Measurements from ENCODE around the gene FHOD3. TPM values are rescaled to one million over a fixed set of nuclear protein-coding genes. Genes with fewer than 3 reads are reported as not detected.

Gene FHOD3
- total and polyA plus RNA-seq, 2 of the 13 experiments (the other 11 are each of a cell fraction or from before 2014, with no cell fraction given) = 0.07 TPM; not detected in 1

- TF ChIP-seq, protein P1, sequence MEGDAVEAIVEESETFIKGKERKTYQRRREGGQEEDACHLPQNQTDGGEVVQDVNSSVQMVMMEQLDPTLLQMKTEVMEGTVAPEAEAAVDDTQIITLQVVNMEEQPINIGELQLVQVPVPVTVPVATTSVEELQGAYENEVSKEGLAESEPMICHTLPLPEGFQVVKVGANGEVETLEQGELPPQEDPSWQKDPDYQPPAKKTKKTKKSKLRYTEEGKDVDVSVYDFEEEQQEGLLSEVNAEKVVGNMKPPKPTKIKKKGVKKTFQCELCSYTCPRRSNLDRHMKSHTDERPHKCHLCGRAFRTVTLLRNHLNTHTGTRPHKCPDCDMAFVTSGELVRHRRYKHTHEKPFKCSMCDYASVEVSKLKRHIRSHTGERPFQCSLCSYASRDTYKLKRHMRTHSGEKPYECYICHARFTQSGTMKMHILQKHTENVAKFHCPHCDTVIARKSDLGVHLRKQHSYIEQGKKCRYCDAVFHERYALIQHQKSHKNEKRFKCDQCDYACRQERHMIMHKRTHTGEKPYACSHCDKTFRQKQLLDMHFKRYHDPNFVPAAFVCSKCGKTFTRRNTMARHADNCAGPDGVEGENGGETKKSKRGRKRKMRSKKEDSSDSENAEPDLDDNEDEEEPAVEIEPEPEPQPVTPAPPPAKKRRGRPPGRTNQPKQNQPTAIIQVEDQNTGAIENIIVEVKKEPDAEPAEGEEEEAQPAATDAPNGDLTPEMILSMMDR (CRISPR knock-in tag; IDR thresholded peaks at IDR 0.05) = peak; percentile 85
- no peak for TF ChIP-seq RBM22 (optimal IDR thresholded peaks at IDR 0.05; ENCODE audit: low read length)
- TF ChIP-seq POLR2AphosphoS5 (IDR thresholded peaks at IDR 0.05; ENCODE audit: low read depth, low read length) = peak; percentile 46
- peak; percentile 56; the same call in 1 of the 2 replicates for TF ChIP-seq SMAD1 (CRISPR knock-in tag; IDR thresholded peaks at IDR 0.05; ENCODE audit: borderline replicate concordance, low read depth)
- TF ChIP-seq CREB1 (IDR thresholded peaks at IDR 0.05) = peak; percentile 26; the same call in 1 of the 2 replicates
- no peak for TF ChIP-seq CREB1 (CRISPR knock-in tag; IDR thresholded peaks at IDR 0.05)
- TF ChIP-seq POLR2G (IDR thresholded peaks at IDR 0.05; ENCODE audit: low read depth, low read length) = peak; percentile 58
- TF ChIP-seq ARNT2 (CRISPR knock-in tag; IDR thresholded peaks at IDR 0.05; ENCODE audit: low read depth) = peak; percentile 77; the same call in 1 of the 2 replicates
- no peak; the same call in 1 of the 2 replicates for TF ChIP-seq ETV5 (CRISPR knock-in tag; IDR thresholded peaks at IDR 0.05; ENCODE audit: borderline replicate concordance)
- TF ChIP-seq HOMEZ (CRISPR knock-in tag; IDR thresholded peaks at IDR 0.05; ENCODE audit: low read depth) = no peak
- peak; percentile 56; the same call in 1 of the 2 replicates for TF ChIP-seq TAF1 (CRISPR knock-in tag; IDR thresholded peaks at IDR 0.05)
- TF ChIP-seq, protein P2, sequence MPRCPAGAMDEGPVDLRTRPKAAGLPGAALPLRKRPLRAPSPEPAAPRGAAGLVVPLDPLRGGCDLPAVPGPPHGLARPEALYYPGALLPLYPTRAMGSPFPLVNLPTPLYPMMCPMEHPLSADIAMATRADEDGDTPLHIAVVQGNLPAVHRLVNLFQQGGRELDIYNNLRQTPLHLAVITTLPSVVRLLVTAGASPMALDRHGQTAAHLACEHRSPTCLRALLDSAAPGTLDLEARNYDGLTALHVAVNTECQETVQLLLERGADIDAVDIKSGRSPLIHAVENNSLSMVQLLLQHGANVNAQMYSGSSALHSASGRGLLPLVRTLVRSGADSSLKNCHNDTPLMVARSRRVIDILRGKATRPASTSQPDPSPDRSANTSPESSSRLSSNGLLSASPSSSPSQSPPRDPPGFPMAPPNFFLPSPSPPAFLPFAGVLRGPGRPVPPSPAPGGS (CRISPR knock-in tag; IDR thresholded peaks at IDR 0.05) = peak; percentile 39; the same call in 1 of the 2 replicates
- peak; percentile 88; the same call in 1 of the 2 replicates for TF ChIP-seq ZNF263 (CRISPR knock-in tag; IDR thresholded peaks at IDR 0.05)
- 0 out of 2 replicates have a peak, but pooled peaks have one; percentile 54 for TF ChIP-seq ZNF788 (CRISPR knock-in tag; IDR thresholded peaks at IDR 0.05; ENCODE audit: borderline replicate concordance)
- TF ChIP-seq MIXL1 (CRISPR knock-in tag; IDR thresholded peaks at IDR 0.05) = 0 out of 2 replicates have a peak, but pooled peaks have one; percentile 43
- TF ChIP-seq, protein P3, sequence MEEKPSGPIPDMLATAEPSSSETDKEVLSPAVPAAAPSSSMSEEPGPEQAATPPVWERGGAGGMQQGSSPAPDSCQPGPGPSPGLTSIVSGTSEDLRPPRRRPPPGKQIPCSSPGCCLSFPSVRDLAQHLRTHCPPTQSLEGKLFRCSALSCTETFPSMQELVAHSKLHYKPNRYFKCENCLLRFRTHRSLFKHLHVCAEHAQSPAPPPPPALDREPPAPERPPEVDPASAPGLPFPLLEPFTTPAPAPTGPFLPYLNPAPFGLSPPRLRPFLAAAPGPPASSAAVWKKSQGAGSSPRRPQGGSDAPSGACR (CRISPR knock-in tag; IDR thresholded peaks at IDR 0.05) = peak; percentile 74; the same call in 1 of the 2 replicates
- peak; percentile 26; the same call in 1 of the 2 replicates for TF ChIP-seq ZNF614 (CRISPR knock-in tag; IDR thresholded peaks at IDR 0.05; ENCODE audit: borderline replicate concordance)
- TF ChIP-seq ZFP90 (CRISPR knock-in tag; IDR thresholded peaks at IDR 0.05; ENCODE audit: borderline replicate concordance) = peak; percentile 65; the same call in 1 of the 2 replicates
- TF ChIP-seq HOXA9 (CRISPR knock-in tag; IDR thresholded peaks at IDR 0.05; ENCODE audit: borderline replicate concordance) = peak; percentile 78; the same call in 1 of the 2 replicates
- peak; percentile 38 for TF ChIP-seq RBM39 (IDR thresholded peaks at IDR 0.05; ENCODE audit: low read depth, low read length, poor library complexity, severe bottlenecking)
- TF ChIP-seq, protein P4, sequence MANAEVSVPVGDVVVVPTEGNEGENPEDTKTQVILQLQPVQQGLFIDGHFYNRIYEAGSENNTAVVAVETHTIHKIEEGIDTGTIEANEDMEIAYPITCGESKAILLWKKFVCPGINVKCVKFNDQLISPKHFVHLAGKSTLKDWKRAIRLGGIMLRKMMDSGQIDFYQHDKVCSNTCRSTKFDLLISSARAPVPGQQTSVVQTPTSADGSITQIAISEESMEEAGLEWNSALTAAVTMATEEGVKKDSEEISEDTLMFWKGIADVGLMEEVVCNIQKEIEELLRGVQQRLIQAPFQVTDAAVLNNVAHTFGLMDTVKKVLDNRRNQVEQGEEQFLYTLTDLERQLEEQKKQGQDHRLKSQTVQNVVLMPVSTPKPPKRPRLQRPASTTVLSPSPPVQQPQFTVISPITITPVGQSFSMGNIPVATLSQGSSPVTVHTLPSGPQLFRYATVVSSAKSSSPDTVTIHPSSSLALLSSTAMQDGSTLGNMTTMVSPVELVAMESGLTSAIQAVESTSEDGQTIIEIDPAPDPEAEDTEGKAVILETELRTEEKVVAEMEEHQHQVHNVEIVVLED (CRISPR knock-in tag; IDR thresholded peaks at IDR 0.05; ENCODE audit: borderline replicate concordance) = peak; percentile 77; the same call in 1 of the 2 replicates
- TF ChIP-seq CBX5 (CRISPR knock-in tag; IDR thresholded peaks at IDR 0.05; ENCODE audit: borderline replicate concordance) = peak; percentile 46
These were observed 531.3 kb downstream of the FHOD3 start, which contains the start of the genes KIAA1328 and TPGS2 (continued) for GRCh38 chr18:36828630-36829361.

Data from HepG2 (cell line).